ENCODE measurements around the gene WDR44. TPM values are rescaled to one million over a fixed set of nuclear protein-coding genes. Genes with fewer than 3 reads are reported as not detected.
"Not testable (repeated sequence)": the region's sequence is repeated elsewhere in the genome, so short reads cannot be mapped to it uniquely, and the experiment has no call there.

The WDR44 gene
- total and polyA plus RNA-seq, 2 donors, result 13.5 to 25.4 TPM

DNA sequence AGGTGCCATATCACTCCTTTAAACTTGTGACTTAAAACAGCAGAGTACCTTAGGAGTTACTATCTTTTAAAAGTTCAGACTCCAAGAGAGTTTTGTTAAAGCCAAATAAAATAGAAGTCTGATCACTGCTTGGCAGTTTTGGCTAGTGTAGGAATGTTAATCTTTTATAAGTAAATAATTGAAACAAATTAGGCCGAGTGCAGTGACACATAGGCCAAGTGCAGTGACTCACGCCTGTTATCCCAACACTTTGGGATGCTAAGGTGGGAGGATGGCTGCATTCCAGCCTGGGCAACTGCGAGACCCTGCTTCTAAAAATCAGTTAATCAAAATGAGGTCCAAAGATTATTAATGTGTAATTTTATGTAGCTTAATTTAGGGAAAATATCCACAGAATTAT lies 37.2 kb downstream of the WDR44 start:
- no peaks in the 10 kb centered on the region for H3K4me1 ChIP-seq (ENCODE audit: insufficient read depth)
- no peak overlapping the region for H3K4me3 ChIP-seq (ENCODE audit: low read depth, low read length)
- 45% methylated on average over 3 of the region's 3 CpGs for WGBS
- H3K36me3 ChIP-seq (ENCODE audit: insufficient read depth), result no peaks in the 10 kb centered on the region
- DNase-seq (ENCODE audit: extremely low spot score), result no peak
- no peak overlapping the region for H3K27ac ChIP-seq (ENCODE audit: low read depth)

DNA sequence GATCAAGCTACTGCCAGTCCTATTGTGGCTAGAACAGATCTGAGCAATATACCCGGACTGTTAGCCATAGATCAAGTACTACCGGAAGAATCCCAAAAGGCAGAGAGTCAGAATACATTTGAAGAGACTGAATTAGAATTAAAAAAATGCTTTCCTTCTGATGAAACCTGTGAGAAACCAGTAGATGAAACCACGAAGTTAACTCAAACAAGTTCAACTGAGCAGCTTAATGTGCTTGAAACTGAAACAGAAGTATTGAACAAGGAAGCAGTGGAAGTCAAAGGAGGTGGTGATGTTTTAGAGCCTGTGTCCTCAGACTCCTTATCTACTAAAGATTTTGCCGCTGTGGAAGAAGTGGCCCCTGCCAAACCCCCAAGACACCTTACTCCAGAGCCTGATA lies 46.8 kb downstream of the WDR44 start:
- Histone ChIP-seq H3K27ac (ENCODE audit: low read depth) (no peak overlapping the region), H3K4me1 (ENCODE audit: insufficient read depth) (no peaks in the 10 kb centered on the region), H3K36me3 (ENCODE audit: insufficient read depth) (peaks cover 1% of the 10 kb centered on the region), H3K4me3 (ENCODE audit: low read depth, low read length) (no peak overlapping the region)
- no peak for DNase-seq (ENCODE audit: extremely low spot score)
- WGBS, result 93% methylated on average over 4 of the region's 4 CpGs

DNA sequence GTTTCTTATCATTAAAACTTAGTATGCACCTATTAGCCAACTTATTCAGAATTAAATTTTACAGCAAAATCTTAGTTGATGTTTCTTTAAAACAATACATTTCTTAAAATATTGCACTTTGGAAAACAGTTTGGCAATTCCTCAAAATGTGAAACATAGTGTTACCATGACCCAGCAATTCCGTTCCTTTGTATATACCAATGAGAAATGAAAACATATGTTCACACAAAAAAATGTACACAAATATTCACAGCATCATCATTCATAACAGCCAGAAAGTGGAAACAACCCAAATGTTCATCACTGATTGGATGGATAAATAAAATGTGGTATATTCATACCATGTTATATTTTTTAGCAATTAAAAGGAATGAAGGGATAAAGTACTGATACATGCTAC lies 50.2 kb downstream of the WDR44 start:
- Histone ChIP-seq H3K36me3 (ENCODE audit: insufficient read depth) (peaks cover 1% of the 10 kb centered on the region), H3K4me3 (ENCODE audit: low read depth, low read length) (no peak overlapping the region)
- WGBS, result 84% methylated on average over 1 of the region's 1 CpG

GRCh38 chrX:118418811-118419251 lies 72.9 kb downstream of the WDR44 start:
- WGBS, result 78% methylated on average over 6 of the region's 6 CpGs
- no peaks in the 10 kb centered on the region for H3K36me3 ChIP-seq (ENCODE audit: insufficient read depth)
- no peaks in the 10 kb centered on the region for H3K4me1 ChIP-seq (ENCODE audit: insufficient read depth)
- H3K27ac ChIP-seq (ENCODE audit: low read depth), result peak overlapping the region; percentile 32
- DNase-seq (ENCODE audit: extremely low spot score), result no peak
- H3K4me3 ChIP-seq (ENCODE audit: low read depth, low read length), result no peak overlapping the region

More for the DNA sequence above, 50.2 kb downstream of the WDR44 start:
- DNase-seq (ENCODE audit: extremely low spot score), result no peak
- Histone ChIP-seq H3K27ac (ENCODE audit: low read depth) (no peak overlapping the region), H3K4me1 (ENCODE audit: insufficient read depth) (no peaks in the 10 kb centered on the region)

DNA sequence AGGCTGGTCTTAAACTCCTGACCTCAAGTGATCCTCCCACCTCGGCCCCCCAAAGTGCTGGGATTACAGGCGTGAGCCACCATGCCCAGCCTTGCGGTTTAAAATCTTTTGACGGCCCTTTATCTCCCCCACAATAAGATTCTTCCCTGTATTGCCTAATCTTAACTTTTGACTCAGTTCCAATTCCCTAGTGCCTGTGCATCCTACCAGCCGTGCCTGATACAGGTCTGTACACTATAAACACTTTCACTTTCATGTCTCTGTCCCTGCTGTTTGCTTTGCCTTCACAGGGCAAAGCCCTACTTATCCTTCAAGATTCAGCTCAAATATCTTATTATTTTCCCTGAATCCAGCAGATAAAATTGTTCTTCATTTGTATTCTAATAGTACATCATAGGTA lies 74.6 kb downstream of the WDR44 start:
- DNase-seq (ENCODE audit: extremely low spot score), result no peak
- no peaks in the 10 kb centered on the region for H3K36me3 ChIP-seq (ENCODE audit: insufficient read depth)
- no peaks in the 10 kb centered on the region for H3K4me1 ChIP-seq (ENCODE audit: insufficient read depth)
- H3K4me3 ChIP-seq (ENCODE audit: low read depth, low read length), result no peak overlapping the region
- H3K27ac ChIP-seq (ENCODE audit: low read depth), result no peak overlapping the region
- WGBS, result 25% methylated on average over 5 of the region's 5 CpGs

DNA sequence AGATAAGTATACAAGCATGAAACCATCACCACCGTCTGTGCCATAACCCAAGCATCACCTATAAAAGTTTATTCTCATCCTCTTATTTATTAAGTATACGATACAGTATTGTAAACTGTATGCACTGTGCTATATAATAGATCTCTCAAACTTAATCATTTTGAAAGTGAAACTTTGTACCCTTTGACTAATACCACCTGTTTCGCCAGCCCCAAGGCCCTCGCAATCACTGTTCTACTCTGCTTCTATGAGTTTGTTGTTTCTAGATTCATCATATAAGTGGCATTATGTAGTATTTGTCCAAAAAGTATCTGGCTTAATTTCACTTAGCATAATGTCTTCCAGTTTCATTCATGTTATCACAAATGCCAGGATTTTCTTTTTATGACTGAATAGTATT lies 77.7 kb downstream of the WDR44 start:
- WGBS, result 84% methylated on average over 4 of the region's 4 CpGs
- no peaks in the 10 kb centered on the region for H3K36me3 ChIP-seq (ENCODE audit: insufficient read depth)
- no peak overlapping the region for H3K27ac ChIP-seq (ENCODE audit: low read depth)
- DNase-seq (ENCODE audit: extremely low spot score), result no peak
- H3K4me3 ChIP-seq (ENCODE audit: low read depth, low read length), result no peak overlapping the region
- no peaks in the 10 kb centered on the region for H3K4me1 ChIP-seq (ENCODE audit: insufficient read depth)

- Histone ChIP-seq H3K4me3 (ENCODE audit: low read depth, low read length) (no peak overlapping the region), H3K27ac (ENCODE audit: low read depth) (no peak overlapping the region), H3K4me1 (ENCODE audit: insufficient read depth) (no peaks in the 10 kb centered on the region), H3K36me3 (ENCODE audit: insufficient read depth) (no peaks in the 10 kb centered on the region)
- no peak for DNase-seq (ENCODE audit: extremely low spot score)
- WGBS, result 78% methylated on average over 5 of the region's 5 CpGs
These were observed 86.9 kb downstream of the WDR44 start for GRCh38 chrX:118432799-118433198.

DNA sequence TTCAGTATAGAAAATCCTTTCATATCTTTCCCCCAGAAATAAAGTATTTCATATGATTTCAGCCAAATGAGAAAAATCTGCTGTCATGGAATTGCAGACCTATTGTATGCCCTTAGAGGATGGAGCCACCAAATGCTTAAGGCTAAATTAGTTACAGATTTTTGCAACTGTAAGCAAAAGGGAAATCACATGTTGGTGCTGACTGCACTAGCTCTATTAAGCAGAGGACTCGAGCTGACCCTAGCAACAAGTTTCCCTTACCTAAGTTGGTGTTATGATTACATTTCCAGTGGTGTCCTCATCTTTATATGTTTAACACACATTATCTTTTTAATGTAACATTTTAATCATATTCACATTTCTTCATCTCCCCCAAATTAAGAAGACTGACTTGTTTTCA lies 91.4 kb downstream of the WDR44 start:
- WGBS, result 41% methylated on average over 1 of the region's 1 CpG
- DNase-seq (ENCODE audit: extremely low spot score), result no peak
- Histone ChIP-seq H3K4me3 (ENCODE audit: low read depth, low read length) (no peak overlapping the region), H3K36me3 (ENCODE audit: insufficient read depth) (no peaks in the 10 kb centered on the region), H3K4me1 (ENCODE audit: insufficient read depth) (no peaks in the 10 kb centered on the region), H3K27ac (ENCODE audit: low read depth) (no peak overlapping the region)

GRCh38 chrX:118448273-118448783 lies 102.4 kb downstream of the WDR44 start:
- WGBS, result 78% methylated on average over 3 of the region's 3 CpGs

GRCh38 chrX:118455013-118455412 lies 109.1 kb downstream of the WDR44 start:
- 76% methylated on average over 3 of the region's 3 CpGs for WGBS

More at GRCh38 chrX:118448273-118448783, 102.4 kb downstream of the WDR44 start:
- Histone ChIP-seq H3K4me1 (ENCODE audit: insufficient read depth) (no peaks in the 10 kb centered on the region), H3K4me3 (ENCODE audit: low read depth, low read length) (no peak overlapping the region), H3K27ac (ENCODE audit: low read depth) (no peak overlapping the region), H3K36me3 (ENCODE audit: insufficient read depth) (no peaks in the 10 kb centered on the region)
- DNase-seq (ENCODE audit: extremely low spot score), result no peak

GRCh38 chrX:118459494-118459893 lies 113.6 kb downstream of the WDR44 start:
- Histone ChIP-seq H3K36me3 (ENCODE audit: insufficient read depth) (no peaks in the 10 kb centered on the region), H3K4me3 (ENCODE audit: low read depth, low read length) (no peak overlapping the region), H3K4me1 (ENCODE audit: insufficient read depth) (no peaks in the 10 kb centered on the region), H3K27ac (ENCODE audit: low read depth) (no peak overlapping the region)
- 1% methylated on average over 4 of the region's 4 CpGs for WGBS
- DNase-seq (ENCODE audit: extremely low spot score), result no peak

More at GRCh38 chrX:118455013-118455412, 109.1 kb downstream of the WDR44 start:
- no peak overlapping the region for H3K27ac ChIP-seq (ENCODE audit: low read depth)
- H3K4me3 ChIP-seq (ENCODE audit: low read depth, low read length), result no peak overlapping the region
- no peak for DNase-seq (ENCODE audit: extremely low spot score)
- no peaks in the 10 kb centered on the region for H3K4me1 ChIP-seq (ENCODE audit: insufficient read depth)
- no peaks in the 10 kb centered on the region for H3K36me3 ChIP-seq (ENCODE audit: insufficient read depth)

DNA sequence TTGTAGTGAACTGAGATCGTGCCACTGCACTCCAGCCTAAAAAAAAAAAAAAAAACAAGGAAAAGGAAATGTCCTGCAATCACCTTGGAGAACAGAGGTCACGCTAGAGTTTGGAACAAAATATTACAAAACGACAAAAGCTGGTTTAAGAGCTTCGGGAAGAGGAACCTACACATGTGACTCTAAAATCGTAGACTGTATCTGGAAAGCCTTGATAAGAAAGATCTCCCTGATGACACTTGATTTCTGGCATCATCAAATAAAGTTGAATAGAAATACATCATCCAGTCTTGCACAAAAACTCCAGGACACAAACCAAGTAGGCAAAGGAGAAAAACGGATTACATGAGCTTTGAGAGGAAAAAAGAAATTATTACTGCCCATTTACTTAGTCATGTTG lies 118.6 kb downstream of the WDR44 start:
- no peak overlapping the region for H3K4me3 ChIP-seq (ENCODE audit: low read depth, low read length)
- no peaks in the 10 kb centered on the region for H3K36me3 ChIP-seq (ENCODE audit: insufficient read depth)
- H3K4me1 ChIP-seq (ENCODE audit: insufficient read depth), result no peaks in the 10 kb centered on the region
- no peak overlapping the region for H3K27ac ChIP-seq (ENCODE audit: low read depth)
- WGBS, result 74% methylated on average over 6 of the region's 6 CpGs
- DNase-seq (ENCODE audit: extremely low spot score), result no peak

DNA sequence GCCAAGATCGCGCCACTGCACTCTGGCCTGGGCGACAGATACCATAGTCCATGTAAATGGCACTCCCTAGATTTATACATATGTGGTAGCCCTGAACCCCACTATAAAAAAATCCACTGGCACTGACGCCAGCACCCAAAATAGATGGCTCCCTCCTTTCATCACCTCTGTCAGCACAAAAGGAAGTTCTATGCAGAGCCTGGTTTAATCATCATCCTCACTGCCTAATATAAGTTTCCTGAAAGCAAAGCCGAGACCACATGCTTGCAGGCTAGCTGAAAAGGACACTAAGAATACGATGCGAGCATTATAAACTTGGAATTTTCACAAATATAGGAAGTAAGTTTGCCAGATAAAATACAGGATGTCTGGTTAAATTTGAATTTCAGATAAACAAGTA lies 122.2 kb downstream of the WDR44 start:
- Histone ChIP-seq H3K27ac (ENCODE audit: low read depth) (no peak overlapping the region), H3K4me1 (ENCODE audit: insufficient read depth) (no peaks in the 10 kb centered on the region), H3K4me3 (ENCODE audit: low read depth, low read length) (no peak overlapping the region), H3K36me3 (ENCODE audit: insufficient read depth) (no peaks in the 10 kb centered on the region)
- WGBS, result 50% methylated on average over 7 of the region's 7 CpGs
- no peak for DNase-seq (ENCODE audit: extremely low spot score)

GRCh38 chrX:118470721-118471347 lies 124.9 kb downstream of the WDR44 start:
- H3K4me1 ChIP-seq (ENCODE audit: insufficient read depth); H3K27ac ChIP-seq (ENCODE audit: low read depth); H3K4me3 ChIP-seq (ENCODE audit: low read depth, low read length); H3K36me3 ChIP-seq (ENCODE audit: insufficient read depth); DNase-seq (ENCODE audit: extremely low spot score): not testable (repeated sequence)
- WGBS, result 95% methylated on average over 5 of the region's 5 CpGs
